NCI-H1048 (cell line): ENCODE measurements around the gene KRTAP25-1.

Source experiments
- DNase-seq: peaks from one replicate; lab custom pipeline; 2025; lab: John Stamatoyannopoulos, UW

KRTAP25-1 gene

DNA sequence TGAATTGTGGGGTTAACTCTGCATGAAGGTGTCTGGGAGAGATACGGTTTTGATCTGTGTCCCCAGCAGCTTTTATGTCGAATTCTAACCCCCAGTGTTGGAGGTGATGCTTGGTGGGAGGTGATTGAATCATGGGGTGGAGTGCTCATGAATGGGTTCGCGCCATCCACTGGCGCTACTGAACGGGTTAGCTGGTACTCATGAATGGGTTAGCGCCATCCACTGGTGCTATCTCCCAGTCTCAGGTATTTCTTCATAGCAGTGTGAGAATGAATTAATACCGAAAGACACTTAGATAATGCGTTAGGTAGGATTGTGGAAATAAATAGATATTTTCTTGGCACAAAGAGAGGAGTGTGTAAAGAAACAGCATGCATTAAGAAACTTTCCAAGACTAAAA lies 40.5 kb downstream of the KRTAP25-1 start:
- no peak for DNase-seq

DNA sequence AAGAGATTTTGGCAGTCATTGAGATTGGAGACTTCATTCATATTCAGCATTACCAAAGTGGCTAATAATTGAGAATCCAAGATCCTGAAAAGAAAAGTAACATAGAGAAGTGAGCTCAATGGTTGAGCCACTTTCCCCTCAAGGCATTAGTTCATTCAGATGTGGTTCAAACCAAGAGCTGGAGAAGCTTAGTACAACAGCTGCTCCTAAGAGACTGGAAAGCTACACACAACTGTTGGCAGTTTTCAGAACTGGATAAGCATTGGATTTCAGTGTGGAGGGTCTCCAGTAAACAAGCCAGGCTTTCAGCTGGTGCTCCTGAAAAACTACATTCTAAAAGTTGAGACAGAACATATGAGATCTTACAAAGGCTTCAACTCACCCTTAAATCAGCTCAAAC lies 44.3 kb downstream of the KRTAP25-1 start:
- DNase-seq: no peak

- DNase-seq: no peak
Measured at GRCh38 chr21:30243691-30244090, 45.6 kb downstream of the KRTAP25-1 start.

DNA sequence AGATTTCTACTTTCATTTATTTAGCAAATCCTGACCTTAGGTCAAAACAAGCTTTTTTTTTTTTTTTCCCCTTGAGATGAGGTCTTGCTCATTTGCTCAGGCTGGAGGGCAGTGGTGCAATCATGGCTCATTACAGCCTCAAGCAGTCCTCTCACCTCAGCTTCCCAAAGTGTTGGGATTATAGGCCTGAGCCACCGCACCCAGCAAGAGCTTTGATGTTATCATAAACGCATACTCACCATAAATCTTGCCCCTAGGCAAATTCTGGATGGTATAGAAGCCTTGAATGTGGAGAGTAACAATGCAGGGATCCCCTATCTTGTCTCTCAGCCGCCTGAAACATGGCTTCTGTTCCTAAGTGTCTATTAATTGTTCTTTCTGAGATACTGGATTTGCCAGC lies 48.7 kb downstream of the KRTAP25-1 start:
- DNase-seq: no peak
